Lower lobe of right lung (tissue), 2 donors: ENCODE data around the gene CAMK1G. TPM values are rescaled to one million over a fixed set of nuclear protein-coding genes. Genes with fewer than 3 reads are reported as not detected.

ENCODE experiments used
- ATAC-seq, 2 donors: fragments of 200-7000 bp; cut with Tn5 transposase; one replicate each; pipeline ENCODE4 v1.9.1; 2020 to 2022; ENCODE audit warnings: mild to moderate bottlenecking in 2 of 2, moderate library complexity in 2 of 2
- DNase-seq: peaks from one replicate; pipeline ENCODE4 v3.0.0-alpha.2; 2020
- H3K27ac ChIP-seq: fragments of 200-600 bp; one replicate; pipeline ENCODE4 v1.8.0; 2022
- H3K27me3 ChIP-seq: fragments of 200-600 bp; one replicate; pipeline ENCODE4 v1.8.0; 2022; ENCODE audit warnings: low read depth
- H3K36me3 ChIP-seq: fragments of 200-600 bp; one replicate; pipeline ENCODE4 v1.8.0; 2022; ENCODE audit warnings: mild to moderate bottlenecking
- H3K4me1 ChIP-seq: fragments of 200-600 bp; one replicate; pipeline ENCODE4 v1.8.0; 2022
- H3K4me3 ChIP-seq: fragments of 200-600 bp; one replicate; pipeline ENCODE4 v1.8.0; 2022; ENCODE audit warnings: mild to moderate bottlenecking
- H3K9me3 ChIP-seq: fragments of 200-600 bp; one replicate; pipeline ENCODE4 v1.8.0; 2022
- CTCF ChIP-seq: fragments of 200-600 bp; IDR thresholded peaks from one replicate; pipeline ENCODE4 v1.8.0; 2022; ENCODE audit warnings: antibody characterized with exemption, mild to moderate bottlenecking
- intact Hi-C: fragments of 100-400 bp; cut with DNase I; formaldehyde crosslinking; loops from one replicate; pipeline ENCODE4 v1.11.0; 2022
- total RNA-seq: library from RNA; stranded (reverse); fragmentation: NEBNext Ultra II Directional; extraction: Animal tissue kit (Norgen Biotek cat#: 25700); gene quantifications from one replicate; pipeline ENCODE4 v1.2.1, GENCODE V29; 2021
- donor health status: DM: no; HTN: yes; CAD: no; lungs with severe emphysema.

CAMK1G gene
- total RNA-seq, 1 donor from 2014 or later, result 0.56 TPM

- intact Hi-C loops, result no loop called here
Measured at GRCh38 chr1:209593747-209594146, 10.2 kb downstream of the CAMK1G start.

GRCh38 chr1:209594440-209594839 lies 10.9 kb downstream of the CAMK1G start:
- Histone ChIP-seq H3K4me3 (no peak overlapping the region), H3K9me3 (no peaks in the 10 kb centered on the region), H3K27me3 (peaks cover 5% of the 10 kb centered on the region), H3K36me3 (no peaks in the 10 kb centered on the region), H3K4me1 (no peaks in the 10 kb centered on the region), H3K27ac (no peak overlapping the region)
- no peak for TF ChIP-seq CTCF
- DNase-seq, result no peak
- intact Hi-C loops, result no loop called here
- ATAC-seq, result no peak

More at GRCh38 chr1:209593747-209594146, 10.2 kb downstream of the CAMK1G start:
- H3K4me3 ChIP-seq, result no peak overlapping the region
- H3K4me1 ChIP-seq, result no peaks in the 10 kb centered on the region
- no peaks in the 10 kb centered on the region for H3K36me3 ChIP-seq
- no peak for TF ChIP-seq CTCF
- ATAC-seq, result no peak
- no peak overlapping the region for H3K27ac ChIP-seq
- no peaks in the 10 kb centered on the region for H3K9me3 ChIP-seq
- no peak for DNase-seq
- H3K27me3 ChIP-seq, result peaks cover under 1% of the 10 kb centered on the region

GRCh38 chr1:209595028-209595427 lies 11.5 kb downstream of the CAMK1G start:
- ATAC-seq (no peak), DNase-seq (no peak)
- no peak overlapping the region for H3K4me3 ChIP-seq
- H3K27ac ChIP-seq, result no peak overlapping the region
- no peaks in the 10 kb centered on the region for H3K4me1 ChIP-seq
- peaks cover 5% of the 10 kb centered on the region for H3K27me3 ChIP-seq
- no peak for TF ChIP-seq CTCF
- H3K36me3 ChIP-seq, result no peaks in the 10 kb centered on the region
- intact Hi-C loops, result no loop called here
- no peaks in the 10 kb centered on the region for H3K9me3 ChIP-seq

GRCh38 chr1:209595599-209596285 lies 12.2 kb downstream of the CAMK1G start:
- intact Hi-C loops, result no loop called here
- H3K9me3 ChIP-seq, result no peaks in the 10 kb centered on the region
- no peaks in the 10 kb centered on the region for H3K36me3 ChIP-seq
- H3K27ac ChIP-seq, result no peak overlapping the region
- no peak for ATAC-seq
- no peak for DNase-seq
- no peaks in the 10 kb centered on the region for H3K4me1 ChIP-seq
- TF ChIP-seq CTCF, result no peak
- H3K27me3 ChIP-seq, result peaks cover 5% of the 10 kb centered on the region
- H3K4me3 ChIP-seq, result no peak overlapping the region

GRCh38 chr1:209597499-209597898 lies 14.0 kb downstream of the CAMK1G start:
- H3K27me3 ChIP-seq, result peaks cover 5% of the 10 kb centered on the region
- intact Hi-C loops, result no loop called here
- no peak for DNase-seq

More at GRCh38 chr1:209597499-209597898, 14.0 kb downstream of the CAMK1G start:
- no peak for TF ChIP-seq CTCF
- no peak for ATAC-seq
- no peaks in the 10 kb centered on the region for H3K9me3 ChIP-seq
- no peaks in the 10 kb centered on the region for H3K4me1 ChIP-seq
- no peaks in the 10 kb centered on the region for H3K36me3 ChIP-seq
- no peak overlapping the region for H3K4me3 ChIP-seq
- H3K27ac ChIP-seq, result no peak overlapping the region
